IPS-11a (cell line): ENCODE results near the gene KRT33A.

Experiments
- H3K4me3 ChIP-seq: one replicate; pipeline ENCODE4 v1.5.1; 2013; ENCODE audit warnings: low read depth, low read length, control low read depth

Gene KRT33A

DNA sequence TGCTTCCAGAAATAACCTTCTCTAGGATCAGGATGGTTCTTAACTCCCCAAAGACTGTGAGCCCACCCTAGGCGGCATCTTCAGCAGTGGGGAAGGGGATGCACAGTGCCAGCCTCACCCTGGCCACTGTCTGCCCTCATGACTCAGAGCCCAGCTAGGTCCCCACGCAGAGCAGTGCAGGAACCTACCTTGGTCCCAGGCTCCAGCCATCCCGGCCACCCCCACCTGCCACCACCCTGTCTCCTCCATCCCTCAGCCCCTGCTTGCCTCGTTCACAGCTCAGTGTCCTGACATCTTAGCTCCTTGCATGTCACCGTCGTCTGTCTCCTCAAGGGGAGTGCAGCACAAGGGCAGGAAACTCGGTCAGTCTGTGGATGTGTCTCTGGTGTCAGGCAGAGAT, 19.0 kb downstream of the KRT33A start:
- H3K4me3 ChIP-seq: no peak overlapping the region

DNA sequence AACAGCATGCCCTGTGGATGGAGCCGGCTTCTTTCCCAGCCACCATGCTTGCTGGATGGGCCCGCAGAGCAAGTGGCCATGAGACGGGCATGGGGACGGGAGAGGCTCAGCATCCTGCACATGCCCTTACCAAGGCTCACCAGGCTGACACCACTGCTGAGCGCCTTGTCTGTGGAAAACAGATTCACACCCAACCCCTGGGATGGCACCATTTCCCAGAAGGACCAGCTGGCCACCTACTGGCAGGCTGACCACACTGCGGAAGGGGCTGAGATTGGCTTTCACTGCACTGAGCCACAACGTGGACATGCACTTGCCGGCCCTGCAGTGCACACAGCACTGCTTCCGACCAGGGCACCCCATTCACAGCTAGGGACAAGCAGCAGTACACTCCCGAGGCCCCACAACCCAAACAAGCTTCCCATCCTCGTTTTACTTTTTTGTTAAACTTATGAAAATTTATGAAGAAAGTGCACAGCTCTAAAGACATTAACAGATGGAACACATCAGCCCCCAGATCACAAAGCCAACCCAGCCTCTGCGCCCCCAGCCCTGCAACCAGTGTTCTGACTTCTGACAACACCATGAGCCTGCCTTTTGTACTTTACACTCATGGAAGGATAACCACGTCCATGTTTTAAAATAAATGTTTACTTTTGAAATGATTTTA, 21.2 kb downstream of the KRT33A start:
- no peak overlapping the region for H3K4me3 ChIP-seq

DNA sequence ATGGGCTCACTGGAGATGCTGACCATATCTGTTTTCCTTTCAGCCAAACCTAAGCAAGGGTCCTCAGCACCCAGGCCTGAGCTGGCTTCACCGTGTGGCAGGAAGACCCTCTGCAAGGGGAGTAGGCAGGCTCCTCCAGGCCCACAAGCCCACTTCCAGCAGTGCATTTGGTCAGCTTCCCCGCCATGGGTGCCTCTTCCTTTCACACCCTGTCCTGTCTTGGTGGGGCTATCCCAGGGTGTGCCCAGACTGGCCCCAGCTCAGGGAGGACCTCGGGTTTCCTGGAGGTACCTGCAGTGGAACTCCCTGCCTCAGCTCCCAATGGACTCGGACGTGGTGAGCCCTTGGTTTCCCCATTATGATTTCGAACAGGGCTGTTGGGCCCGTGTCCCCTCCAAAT, 22.4 kb downstream of the KRT33A start:
- no peak overlapping the region for H3K4me3 ChIP-seq

DNA sequence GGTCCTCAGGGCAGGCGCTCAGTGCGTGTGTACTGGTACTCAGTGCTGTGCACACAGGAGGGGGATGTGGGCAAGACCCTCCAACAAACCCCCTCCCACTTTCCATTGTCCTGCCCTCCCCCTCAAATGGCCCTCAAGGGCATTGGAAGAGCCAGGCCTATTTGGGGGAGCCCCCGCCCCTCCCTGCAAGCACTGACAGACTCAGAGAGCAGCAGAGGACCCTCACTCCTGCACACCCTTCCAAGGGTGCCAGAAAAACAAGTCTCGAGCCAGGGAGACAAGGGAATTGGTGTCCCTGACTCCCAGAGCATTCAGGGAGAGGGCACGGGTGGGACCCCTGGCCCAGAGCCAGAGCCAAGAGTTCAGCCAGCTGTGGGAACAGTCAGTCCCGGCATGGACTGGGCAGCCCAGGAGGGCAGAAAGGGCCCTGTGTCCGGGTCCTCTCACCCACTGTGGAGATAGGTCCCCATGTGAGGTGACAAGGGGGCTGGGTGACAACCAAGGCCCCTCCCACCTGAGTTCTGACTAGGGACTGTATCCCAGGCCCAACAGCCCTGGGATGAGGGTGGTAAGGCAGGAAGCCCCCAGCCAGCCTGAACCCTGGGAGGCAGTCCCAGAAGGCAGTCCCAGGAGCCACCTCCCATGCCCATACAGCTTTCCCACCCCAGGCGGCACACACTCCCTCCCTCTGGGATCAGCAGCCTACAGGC, 23.1 kb downstream of the KRT33A start:
- no peak overlapping the region for H3K4me3 ChIP-seq

DNA sequence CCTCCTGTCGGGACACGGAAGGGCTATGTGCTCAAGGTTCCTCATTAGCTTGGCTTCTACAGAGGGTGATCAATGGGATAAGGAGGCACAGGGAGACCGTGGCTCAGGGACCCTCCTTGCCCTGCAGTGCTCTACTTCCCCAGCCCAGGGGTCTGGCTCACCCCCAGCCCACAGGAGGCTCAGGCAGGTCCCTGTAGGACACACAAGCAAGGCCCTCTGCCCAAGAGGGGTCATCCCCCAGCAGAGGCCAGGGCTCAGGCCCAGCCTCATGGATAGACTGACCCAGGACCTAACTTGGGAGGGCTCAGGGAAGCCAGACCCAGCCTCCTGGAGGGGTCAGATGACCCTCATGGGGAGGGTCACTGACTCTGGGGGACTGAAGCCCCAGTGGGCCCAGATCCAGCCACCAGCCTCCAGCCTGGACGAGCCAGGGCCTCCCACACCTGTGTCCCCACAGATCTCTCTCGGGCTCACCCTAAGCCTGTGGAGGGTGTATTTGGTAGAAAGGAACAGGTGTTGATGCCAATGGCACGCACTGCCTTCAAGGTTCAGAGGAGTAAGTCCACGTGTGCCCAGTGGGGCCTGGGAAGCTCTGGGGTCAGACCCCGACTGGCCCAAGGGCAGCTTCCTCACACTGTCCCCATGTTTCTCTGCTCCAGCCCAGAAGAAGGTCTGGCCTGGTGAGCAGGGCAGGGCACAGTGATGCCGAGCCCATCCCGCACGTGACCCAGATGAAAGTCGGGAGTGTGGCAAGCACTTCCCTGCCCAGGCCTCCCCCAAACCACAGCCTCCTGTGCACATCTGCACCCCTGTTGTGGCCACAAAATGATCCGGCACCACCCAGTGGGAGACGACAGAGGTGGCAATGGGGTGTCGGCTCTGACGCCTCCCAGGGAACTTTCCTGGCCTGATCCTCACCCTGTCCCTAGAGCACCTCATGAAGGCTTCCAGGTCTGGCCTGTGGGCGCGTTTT, 24.2 kb downstream of the KRT33A start:
- H3K4me3 ChIP-seq: no peak overlapping the region

DNA sequence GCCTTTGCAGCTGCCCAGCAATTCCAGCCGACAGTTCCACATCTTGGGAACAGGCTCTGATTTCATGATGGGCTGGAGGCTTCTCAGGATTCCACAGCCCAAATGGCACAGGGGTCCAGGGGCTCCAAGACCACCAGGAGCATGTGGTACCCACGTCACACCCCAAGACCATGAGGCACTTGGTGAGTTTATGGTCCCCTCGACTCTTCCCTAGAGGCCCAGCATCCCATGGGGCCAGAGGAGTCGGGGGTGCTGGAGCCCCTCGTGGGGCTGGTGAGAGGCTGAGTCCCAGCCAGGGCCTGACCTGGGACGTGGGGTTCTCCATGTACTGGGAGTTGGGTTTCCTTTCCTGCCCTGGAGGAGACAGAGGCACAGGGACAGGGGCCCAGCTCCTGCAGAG, 25.0 kb downstream of the KRT33A start:
- H3K4me3 ChIP-seq: no peak overlapping the region

DNA sequence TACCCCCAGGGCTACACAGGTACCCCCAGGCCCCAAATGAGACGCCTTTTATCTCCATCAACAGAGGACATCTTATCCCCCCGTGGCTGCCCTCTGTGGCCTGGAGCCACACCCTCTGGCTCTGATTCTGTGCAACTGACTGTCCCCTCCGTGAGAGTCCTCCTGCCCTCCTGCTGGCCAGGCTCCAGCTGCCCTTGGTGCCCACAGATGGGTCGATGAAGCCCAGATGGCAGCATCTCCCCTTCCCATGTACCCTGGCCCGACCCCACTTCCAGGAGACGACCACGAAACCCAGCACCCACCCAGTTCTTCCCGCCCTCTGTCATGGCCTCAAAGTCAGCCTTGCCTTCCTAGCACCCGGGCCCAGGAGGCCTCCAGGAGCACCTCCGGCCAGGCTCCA, 25.5 kb downstream of the KRT33A start:
- H3K4me3 ChIP-seq: no peak overlapping the region

DNA sequence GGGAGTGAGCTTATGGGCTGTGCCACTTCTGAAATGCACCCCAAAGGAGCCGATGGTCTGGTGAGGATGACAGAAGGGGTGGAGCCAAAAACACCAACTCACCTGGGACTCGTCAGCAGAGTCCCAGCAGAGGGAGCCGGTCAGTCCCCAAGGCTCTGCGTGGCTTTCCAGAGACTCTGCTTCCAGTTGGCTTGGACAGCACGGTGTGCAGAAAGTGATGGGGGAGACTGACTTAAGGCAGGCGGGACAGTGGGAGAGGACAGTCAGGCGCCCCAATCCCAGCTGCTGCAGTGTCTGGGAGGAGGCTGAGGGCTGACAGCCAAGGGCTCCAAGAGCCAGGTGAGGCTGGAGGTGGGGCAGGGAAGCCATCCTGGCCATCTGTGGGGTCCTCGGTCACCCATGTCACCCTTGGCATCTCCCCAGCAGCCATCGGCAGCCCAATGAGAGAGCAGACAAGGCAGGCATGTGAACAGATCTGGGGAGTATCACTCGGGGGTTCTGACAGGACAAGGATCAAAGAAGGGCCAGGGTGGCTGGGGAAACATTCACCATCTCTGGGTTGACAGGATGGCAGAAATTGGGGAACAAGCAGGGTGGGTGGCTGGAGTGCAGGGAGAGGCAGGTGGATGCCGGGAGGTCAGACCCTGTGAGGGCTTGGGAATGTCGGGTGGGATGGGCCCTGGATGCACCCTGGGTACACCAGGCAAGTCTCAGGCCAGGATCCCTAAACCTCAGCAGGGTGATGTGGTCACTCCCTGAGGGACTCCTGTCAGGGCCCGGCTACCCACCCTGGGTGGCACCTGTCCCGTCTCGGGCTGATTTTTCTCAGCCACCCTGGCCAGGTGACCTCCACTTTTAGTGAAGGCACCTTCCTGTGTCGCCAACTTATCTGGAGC, 26.2 kb downstream of the KRT33A start:
- H3K4me3 ChIP-seq: no peak overlapping the region

DNA sequence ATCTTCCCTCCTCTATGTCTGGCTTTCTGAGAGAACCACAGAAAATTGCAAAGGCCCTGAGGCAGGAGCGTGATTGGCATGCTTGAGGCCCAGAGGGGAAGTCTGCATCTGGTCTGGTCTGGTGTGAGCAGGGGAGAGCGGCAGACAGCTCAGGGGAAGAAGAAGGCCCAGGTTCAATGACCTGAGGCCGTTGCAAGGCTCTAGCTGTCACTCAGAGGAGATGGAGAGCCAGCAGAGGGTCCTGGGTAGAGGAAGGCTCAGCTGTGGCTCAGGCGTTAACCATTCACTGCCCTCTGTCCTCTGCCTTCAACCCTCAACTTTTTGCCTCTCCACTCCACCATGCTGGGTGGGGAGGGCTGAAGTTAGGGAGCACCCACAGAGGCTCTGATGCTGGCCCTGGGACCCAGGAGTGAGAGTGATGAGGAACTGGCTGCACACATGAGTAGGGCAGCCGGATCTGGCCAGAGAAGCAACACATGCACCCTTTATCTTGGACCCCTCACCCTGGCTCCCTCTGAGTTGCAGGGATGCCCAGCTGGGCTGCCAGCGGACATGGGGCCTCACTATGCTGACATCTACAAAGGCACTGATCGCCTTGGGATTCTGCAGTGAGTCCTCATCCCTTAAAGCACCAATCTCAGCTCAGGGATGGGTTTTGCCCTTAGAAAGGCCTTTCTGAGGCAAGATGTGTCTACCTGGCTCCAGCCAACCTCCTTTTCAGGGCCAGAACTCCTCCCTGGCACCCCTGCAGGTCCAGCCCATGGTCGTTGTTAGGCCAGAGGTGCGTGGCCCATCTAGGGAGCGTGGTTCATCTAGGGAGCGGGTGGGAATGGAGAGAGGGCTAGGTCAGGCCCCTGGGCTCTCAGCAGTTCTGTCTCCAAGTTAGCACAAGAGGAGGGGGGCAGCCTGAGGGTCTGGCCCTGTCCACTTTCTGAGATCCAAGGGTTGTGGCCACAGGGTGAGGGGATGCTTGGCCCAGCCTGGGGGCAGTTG, 27.4 kb downstream of the KRT33A start:
- H3K4me3 ChIP-seq: no peak overlapping the region

DNA sequence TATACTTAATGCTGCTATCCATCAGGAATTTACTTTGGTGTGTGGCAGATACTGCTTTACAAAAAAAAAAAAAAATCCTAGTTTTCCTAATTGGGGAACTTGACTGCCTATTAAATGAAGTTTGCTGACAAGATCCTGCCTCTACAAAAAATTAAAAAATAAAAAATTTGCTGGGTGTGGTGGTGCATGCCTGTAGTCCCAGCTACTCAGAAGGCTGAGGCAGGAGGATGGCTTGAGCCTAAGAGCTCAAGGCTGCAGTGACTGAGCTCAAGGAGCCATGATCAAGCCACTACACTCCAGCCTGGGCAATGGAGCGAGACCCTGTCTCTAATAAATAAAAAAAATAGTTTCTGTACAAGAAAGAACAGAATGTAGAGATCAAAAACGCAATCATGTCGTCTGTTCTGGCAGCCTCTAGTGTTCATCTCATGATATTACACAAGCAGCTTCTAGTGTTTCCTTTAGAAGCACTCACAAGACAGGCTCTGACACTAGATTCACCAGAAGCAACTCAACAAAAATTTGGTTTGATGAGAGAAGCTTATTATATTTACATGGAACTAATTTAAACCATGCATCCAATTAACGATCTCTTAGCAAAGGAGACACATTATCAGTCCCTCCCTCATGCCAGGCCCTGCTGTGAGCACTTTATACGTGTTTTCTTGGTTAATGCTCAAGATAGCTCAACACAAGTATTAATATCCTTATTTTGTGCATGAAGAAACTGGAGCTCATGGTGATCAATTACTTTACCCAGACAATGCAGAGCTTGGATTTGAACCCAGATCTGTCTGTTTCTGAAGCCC, 28.3 kb downstream of the KRT33A start:
- no peak overlapping the region for H3K4me3 ChIP-seq

DNA sequence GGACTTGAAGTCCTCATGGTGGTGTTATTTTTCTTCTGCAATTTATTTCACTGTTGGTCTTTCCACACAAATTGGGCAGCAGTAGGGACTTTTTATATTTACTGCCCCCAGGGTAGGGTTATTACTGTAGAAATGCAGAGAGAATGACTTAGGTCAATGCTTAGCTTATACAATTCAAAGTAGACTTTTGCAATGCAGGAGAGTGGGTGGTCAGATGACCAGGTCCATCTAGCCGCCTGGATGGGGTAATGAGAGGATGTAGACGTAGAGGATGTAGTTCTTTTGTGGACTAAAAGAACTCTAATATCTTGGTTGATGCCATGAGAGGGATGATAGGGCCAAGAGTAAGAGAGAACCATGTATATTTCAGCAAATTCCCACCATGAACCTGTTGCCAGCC, 32.4 kb downstream of the KRT33A start:
- H3K4me3 ChIP-seq: no peak overlapping the region

DNA sequence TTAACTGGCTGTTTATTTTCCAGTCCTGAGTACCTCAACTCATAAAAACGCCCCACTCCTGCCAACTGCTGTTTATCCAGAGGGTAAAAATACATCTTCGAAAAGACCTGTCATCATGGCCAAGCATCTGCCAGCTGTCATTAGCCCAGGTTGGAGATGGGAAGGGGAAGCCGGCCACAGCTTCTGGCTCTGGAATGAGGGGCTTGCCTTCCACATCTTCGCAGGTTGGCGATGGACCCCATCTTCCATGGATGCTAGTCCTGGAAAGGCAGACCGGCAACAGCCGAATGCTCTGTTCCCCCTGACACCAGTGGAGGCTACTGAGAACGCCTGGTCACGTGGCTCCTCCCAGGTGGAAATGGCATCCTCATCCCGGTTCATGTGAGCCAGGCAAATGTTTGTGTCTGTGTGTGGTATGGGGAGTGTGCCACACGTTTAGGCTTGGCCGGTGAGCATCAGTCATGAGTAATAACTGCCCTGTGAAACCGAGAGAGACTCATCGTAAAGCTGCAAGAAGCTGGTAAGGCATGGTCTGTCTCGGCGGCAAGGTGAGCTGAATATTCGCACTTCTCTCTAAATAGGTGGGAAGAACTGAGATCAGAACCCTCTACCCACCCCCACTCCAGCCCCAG, 34.7 kb downstream of the KRT33A start:
- H3K4me3 ChIP-seq: no peak overlapping the region

DNA sequence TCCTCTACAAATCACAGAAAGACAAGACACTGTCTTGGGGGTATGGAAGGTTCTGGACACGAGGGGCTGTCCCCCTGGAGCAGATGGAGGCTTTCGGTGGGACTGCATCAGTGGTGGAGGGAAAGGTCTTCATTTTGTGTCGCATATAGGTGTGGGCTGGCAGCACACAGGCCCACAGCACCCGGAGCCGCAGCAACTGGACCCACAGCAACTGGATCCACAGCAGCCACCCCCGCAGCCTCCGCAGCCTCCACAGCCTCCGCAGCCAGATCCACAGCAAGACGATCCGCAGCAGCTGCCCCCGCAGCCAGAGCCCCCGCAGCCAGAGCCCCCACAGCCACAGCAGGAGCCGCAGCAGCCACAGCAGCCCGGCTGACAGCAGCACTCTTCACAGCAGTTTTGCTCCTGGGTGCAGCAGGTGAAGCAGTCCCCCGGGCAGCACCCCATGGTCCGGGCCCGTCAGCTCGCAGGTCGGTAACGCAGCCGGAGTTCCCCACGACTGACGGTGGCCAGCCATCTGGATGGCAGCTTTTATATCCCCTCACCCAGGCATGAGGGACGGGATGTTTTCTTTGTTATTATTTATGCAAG, 35.3 kb downstream of the KRT33A start, which contains the start of gene KRTAP17-1:
Gene KRTAP17-1, minus strand, starts transcription at position 507 of the 591 bp plus-strand sequence. Its CDS starts 60 bp downstream, at position 447.
- no peak within 1 kb of the TSS for H3K4me3 ChIP-seq

DNA sequence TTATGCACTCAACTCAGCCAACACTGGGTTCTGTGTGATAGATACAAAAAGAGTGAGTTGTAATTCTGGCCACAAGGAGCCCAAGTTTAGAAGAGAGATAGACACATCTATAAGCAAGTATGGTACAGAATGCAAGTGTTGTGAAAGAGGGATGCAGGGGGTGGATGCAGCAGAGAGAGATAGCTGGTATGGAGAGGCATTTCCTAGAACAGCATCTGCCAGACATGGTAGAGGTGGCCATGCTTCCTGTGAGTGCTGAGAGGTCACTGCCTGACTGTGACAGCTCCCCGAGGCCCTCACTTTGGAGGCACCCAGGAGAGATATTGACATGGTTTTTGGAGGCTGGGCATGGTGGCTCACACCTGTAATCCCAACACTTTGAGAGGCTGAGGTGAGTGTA, 39.5 kb downstream of the KRT33A start:
- H3K4me3 ChIP-seq: no peak overlapping the region

DNA sequence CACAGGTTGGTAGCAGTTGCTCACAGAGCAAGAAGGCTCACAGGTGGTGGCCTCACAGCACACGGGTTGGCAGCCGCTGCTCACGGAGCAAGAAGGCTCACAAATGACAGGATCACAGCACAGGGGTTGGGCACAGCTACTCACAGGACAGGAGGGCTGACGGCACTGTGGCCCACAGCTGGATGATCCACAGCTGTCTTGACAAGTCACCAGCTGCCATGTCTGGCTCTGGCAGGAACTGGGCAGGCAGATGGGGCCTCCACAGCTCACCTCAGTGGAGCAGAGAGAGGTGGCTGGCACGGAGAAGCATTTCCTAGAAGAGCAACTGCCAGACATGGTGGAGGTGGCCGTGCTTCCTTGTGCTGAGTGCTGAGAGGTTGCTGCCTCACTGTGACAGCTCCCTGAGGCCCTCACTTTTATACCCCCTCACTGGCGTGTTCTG, 41.7 kb downstream of the KRT33A start, which contains the start of gene KRTAP16-1:
Gene KRTAP16-1, minus strand, starts transcription at position 392 of the 442 bp plus-strand sequence. Its CDS starts 56 bp downstream, at position 336.
- no peak within 1 kb of the TSS for H3K4me3 ChIP-seq

DNA sequence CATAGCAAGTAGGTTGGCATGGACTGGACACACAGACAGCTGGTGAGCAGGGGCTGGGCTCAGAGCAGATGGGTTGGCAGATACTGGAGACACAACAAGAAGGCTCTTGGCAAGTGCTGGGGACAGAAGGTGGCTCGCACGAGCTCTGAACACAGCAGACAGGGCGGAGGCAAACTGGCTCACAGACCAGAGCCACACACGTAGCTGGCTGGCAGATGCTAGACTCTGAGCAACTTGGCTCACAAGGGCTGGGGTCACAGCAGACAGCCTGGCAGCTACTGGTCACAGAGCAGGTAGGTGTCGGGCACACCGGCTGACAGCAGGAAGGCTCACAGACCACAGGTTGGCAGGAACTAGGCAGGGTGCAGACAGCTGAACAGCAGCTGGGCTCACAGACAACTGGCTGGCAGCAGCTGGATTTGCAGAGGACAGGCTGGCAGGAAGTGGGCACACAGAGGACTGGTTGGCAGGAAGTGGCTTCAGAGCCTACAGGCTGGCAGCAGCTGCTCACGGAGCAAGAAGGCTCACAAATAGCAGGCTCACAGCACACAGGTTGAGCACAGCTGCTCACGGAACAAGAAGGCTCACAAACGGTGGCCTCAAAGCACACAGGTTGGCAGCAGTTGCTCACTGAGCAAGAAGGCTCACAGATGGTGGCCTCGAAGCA, 42.2 kb downstream of the KRT33A start:
- no peak overlapping the region for H3K4me3 ChIP-seq

DNA sequence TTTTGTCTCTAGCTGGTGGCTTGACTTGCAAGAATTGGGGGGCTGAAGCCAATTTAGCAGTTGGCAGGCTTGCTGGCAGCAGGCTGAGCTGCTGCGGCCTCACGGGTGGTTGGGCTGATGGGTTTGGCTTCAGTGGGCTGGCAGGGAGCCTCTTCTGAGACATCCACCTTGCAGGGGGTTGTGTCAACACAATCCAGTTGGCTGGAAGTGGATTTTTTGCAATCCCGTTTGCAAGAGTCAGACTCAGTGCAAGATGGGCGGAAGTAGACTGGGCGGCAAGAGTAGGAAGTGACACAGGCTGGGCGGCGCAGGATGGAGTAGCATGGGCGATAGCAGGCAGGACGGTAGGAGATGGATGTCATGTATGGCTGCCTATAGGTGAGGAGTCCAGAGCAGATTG, 43.0 kb downstream of the KRT33A start:
- H3K4me3 ChIP-seq: no peak overlapping the region
